ENCODE results near the gene GPC6.
"Not testable (repeated sequence)": the region's sequence is repeated elsewhere in the genome, so short reads cannot be mapped to it uniquely, and the experiment has no call there.

GPC6 gene

GRCh38 chr13:94263038-94263437, 1036.4 kb downstream of the GPC6 start:
- DNase-seq (ENCODE audit: low read depth in 2 of 3, low spot score in 2 of 3), result no peak

DNA sequence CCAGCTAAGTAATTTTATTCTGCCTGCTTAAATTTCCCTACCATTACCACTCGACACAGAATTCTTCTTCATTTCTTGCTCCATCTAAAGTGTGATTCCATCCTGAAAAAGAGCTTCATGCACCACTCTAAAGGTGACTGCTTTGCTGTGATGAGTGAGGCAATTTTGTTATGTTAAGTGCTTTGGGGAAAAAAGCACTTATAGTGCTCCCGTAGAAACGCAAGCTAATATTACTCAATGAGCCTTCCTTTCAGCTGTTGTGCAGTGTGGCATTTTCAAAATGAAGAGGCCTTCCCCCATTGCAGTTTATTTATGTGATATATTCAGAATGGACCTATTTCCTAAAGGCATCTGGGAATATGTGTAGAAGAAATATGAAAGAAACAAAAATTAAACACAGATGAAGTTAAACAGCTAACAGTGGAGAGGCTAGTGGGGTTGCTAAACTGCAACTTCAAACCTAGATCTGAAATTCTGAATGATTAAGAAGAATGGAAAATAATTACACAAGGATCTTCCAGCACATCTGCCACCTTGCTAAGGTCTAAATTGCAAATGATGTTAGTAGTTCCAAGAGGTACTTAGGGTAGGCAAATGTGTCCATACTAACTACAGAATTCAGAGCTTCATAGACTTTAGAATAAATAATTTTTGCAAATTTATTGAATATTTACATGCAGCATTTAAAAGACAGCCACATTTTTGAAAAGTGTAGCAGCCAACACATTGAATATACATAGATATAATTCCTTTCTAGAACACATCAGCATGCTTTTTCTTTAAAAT, 1041.2 kb downstream of the GPC6 start:
- DNase-seq (ENCODE audit: low read depth in 2 of 3, low spot score in 2 of 3), result no peak

- no peak for DNase-seq (ENCODE audit: low read depth in 2 of 3, low spot score in 2 of 3)
Observed at GRCh38 chr13:94268661-94269060, 1042.1 kb downstream of the GPC6 start.

- DNase-seq (ENCODE audit: low read depth in 2 of 3, low spot score in 2 of 3), result no peak
Observed at GRCh38 chr13:94269557-94269956, 1043.0 kb downstream of the GPC6 start.

- DNase-seq (ENCODE audit: low read depth in 2 of 3, low spot score in 2 of 3), result no peak
Observed at GRCh38 chr13:94270556-94270955, 1043.9 kb downstream of the GPC6 start.

DNA sequence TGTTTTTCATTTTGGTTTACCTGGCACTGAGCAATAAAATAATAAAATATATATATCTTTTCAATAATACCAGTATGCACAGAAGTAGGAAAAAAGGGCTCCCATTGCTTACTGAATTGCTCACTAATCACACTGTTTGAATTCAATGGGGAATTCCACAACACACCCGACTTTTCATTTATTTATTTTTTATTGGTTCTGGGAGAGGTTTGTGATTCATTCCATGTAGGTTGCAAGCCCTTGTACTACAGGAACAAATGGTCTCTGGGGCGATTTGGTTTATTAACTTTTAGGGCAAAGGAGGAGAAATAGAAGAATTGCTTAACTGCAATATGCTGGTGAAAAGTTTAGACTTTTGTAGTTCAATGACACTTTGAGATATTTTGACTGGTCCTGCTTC, 1045.4 kb downstream of the GPC6 start:
- no peak for DNase-seq (ENCODE audit: low read depth in 2 of 3, low spot score in 2 of 3)

DNA sequence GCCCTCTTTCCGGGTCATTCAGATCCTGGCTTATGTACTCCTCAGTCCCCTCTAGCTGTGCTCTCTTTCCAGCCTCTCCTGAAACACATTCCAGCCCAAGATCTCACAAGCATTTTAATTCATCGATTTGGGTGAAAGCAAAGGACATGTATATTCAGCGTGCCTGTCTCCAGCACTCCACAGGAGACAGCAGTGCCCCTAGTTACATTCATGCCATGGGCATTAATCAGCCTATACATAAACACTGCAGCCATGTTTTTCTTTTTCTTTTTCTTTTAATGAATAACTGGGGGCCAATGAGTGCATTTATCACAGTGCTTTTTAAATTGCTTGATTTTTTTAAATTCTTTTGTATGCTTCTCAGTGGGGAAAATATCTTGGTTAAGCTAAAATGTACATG, 1053.7 kb downstream of the GPC6 start:
- DNase-seq (ENCODE audit: low read depth in 2 of 3, low spot score in 2 of 3), result no peak

DNA sequence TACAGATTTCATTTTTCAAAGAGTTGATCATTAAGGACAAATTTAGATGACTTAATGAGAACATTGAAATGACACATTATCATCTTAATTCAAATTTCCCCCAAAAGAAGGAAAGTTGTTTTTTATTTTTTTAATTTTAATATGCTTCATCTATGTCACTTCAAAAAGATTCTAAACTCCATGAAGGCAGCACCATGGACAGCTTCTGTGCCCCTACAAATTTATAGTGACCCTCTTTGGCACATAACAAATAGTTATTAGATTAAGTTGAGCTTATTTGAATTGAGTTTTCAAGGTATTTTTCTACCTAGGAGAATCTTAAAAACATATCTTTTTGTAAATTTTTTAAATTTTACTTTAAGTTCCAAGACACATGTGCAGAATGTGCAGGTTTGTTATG, 1054.2 kb downstream of the GPC6 start:
- no peak for DNase-seq (ENCODE audit: low read depth in 2 of 3, low spot score in 2 of 3)

GRCh38 chr13:94286581-94286980, 1060.0 kb downstream of the GPC6 start:
- DNase-seq (ENCODE audit: low read depth in 2 of 3, low spot score in 2 of 3), result no peak

DNA sequence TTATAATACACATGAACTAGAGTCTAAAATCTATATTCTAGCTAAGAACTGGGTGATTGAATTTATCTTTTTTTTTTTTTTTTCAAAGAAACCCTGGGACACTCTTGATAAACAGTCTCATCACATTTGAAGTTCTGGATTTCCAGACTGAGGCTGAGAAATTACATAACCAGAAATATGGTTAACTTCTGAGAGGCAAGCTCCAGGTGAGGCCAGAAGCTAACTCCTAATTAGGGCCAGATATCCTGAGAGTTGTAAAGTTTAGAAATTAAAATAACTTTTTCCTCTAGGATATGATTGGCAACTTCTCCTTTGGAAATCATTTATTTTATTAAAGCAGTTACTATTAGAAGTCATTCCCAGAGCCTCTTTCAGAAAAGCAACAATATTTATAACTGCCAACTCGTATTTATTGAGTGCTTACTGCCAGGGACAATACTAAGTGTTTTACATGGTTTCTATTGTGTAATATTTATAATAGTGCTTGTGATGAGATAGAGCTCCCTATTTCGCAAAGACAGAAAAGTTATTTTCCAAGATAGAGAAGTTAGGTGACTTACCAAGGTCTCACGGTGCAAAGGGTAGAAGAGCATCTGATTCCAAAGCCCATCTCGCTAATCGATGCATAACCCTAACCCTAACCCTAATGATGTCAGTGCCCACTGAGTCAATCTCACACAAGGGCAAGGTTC, 1065.2 kb downstream of the GPC6 start:
- no peak for DNase-seq (ENCODE audit: low read depth in 2 of 3, low spot score in 2 of 3)

GRCh38 chr13:94292323-94292640, 1065.7 kb downstream of the GPC6 start:
- no peak for DNase-seq (ENCODE audit: low read depth in 2 of 3, low spot score in 2 of 3)

DNA sequence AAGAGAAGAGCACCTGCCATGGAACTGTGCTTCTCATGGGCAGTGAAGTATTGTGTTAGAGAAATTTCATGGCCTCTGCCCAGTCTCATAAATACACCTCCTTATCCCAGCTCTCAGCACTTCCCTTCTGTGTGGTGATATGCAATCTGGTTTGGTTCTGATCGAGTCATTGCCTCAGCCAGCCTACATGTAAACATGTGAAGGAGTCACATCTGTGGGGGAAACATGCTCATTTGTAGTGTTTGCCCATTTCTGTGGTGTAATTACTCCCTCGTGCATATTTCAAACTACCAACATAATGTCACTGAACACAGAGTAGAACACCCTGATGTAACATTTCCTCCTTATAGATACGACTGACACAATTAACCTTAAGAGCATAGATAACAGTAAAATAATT, 1069.9 kb downstream of the GPC6 start:
- DNase-seq (ENCODE audit: low read depth in 2 of 3, low spot score in 2 of 3), result no peak

DNA sequence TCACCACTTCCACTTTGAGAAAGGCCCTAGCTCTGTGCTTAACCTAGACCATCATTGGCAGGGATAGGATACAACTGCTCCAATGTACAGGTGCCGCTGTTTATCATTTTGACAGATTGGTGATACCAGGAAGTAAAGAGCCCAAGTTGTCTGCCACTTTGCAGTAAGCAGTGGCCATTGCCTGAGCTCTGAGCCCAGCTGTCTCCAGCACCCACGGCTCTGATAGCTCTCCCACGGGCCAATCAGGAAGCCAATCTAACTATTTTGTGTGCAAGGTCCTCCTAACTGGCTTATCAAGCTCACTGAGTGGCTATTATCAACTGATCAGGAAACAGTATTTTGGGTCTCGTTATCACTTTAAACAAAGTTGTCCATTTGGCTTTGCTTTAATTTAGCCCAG, 1071.7 kb downstream of the GPC6 start:
- no peak for DNase-seq (ENCODE audit: low read depth in 2 of 3, low spot score in 2 of 3)

DNA sequence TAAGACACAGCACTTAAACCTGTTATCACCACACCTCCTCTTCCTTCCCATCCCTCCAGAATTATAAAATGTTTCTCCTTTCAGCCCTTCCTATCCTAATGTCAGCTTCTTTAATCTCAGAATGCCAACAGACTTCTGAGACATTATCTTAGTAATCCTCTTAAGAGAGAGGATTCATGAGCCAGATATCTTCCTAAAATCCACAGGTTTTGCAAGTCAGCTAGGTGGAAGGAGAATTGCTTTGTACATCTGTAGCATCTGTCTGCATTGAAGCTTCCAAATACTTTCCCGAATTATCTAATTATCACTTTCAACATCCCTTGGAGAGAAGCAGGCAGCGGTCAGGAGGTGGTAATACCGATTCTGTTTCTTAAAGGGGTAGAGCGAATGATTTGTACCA, 1073.8 kb downstream of the GPC6 start:
- DNase-seq (ENCODE audit: low read depth in 2 of 3, low spot score in 2 of 3), result no peak

DNA sequence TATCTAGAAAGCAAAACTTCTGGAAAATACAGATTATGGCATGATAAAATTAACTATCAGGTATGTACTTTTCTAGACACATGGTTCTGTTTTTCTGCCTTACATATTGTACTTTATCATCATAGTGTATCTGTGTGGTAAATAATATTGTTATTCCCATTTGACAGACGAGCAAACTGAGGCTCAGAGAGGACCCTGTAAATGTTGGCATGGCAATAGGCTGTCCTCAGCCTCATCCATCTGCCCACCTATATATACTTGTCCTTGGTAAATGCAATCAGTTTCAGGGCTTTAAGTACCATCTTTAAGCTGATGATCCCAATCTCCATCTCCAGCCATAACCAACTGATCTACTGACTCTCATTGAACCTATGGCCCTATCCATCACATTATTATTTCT, 1074.9 kb downstream of the GPC6 start:
- no peak for DNase-seq (ENCODE audit: low read depth in 2 of 3, low spot score in 2 of 3)

GRCh38 chr13:94302847-94303565, 1076.4 kb downstream of the GPC6 start:
- DNase-seq (ENCODE audit: low read depth in 2 of 3, low spot score in 2 of 3), result not testable (repeated sequence)

- DNase-seq (ENCODE audit: low read depth in 2 of 3, low spot score in 2 of 3), result no peak
Observed at GRCh38 chr13:94303644-94304174, 1077.1 kb downstream of the GPC6 start.

- DNase-seq (ENCODE audit: low read depth in 2 of 3, low spot score in 2 of 3), result no peak
Observed at GRCh38 chr13:94305033-94305432, 1078.4 kb downstream of the GPC6 start.

DNA sequence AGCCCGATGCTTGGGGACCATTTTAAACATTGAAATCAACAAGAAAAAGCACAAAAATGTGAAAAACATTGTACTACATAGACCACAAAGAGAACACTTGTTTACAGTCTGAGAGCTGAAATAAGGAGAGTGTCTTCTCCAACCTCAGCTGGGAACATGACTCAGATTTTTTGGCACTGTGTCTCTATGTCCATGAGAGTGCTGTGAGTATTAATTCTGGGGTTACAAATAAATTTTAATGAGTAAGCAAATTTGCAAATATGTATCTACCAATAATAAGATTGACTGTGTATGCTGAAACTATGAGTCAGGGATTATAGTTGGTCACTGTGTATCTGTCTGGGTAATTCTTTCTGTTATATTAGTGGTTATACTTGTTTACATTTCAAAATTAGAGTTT, 1078.9 kb downstream of the GPC6 start:
- DNase-seq (ENCODE audit: low read depth in 2 of 3, low spot score in 2 of 3), result no peak

DNA sequence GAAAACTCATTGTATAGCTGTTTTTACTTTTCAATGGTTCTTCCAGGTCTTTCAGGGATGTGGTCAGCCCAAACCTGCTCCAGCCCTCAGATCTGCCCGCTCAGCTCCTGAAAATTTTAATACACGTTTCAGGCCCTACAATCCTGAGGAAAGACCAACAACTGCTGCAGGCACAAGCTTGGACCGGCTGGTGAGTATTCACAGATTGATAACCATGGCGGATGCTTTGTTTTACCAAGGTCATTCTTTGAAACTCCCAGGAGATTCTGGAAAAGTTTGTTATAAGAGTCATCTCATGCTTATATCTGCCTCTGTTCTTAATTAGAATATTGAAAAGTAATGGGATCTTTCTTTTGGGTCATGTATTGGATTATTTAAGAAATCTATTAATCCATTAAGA, 1079.3 kb downstream of the GPC6 start:
- no peak for DNase-seq (ENCODE audit: low read depth in 2 of 3, low spot score in 2 of 3)

- DNase-seq (ENCODE audit: low read depth in 2 of 3, low spot score in 2 of 3), result no peak
Observed at GRCh38 chr13:94308832-94309231, 1082.2 kb downstream of the GPC6 start.

DNA sequence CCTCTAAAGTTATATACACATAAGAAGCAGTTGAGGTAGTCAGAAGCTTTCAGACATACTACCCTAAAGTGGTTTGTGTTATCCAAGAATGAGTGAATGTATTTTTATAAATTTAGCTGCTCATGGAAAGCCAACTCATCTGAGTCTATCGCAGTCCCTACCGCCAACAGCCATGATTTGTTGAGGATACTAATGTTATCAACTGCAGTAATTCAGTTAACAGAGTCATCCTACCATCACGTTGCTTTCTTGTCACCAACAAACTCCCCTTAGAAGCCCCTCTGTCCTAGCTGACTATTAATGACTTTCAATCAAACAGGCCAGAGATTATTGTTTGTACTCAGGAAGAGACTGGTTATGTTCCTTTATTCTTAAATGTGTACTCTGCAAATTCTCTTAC, 1083.0 kb downstream of the GPC6 start:
- DNase-seq (ENCODE audit: low read depth in 2 of 3, low spot score in 2 of 3), result no peak
